ENCODE data around the gene ACTL6B.

GRCh38 chr7:100595188-100595587 is 61.1 kb downstream of the ACTL6B start:
- TF ChIP-seq ELF4 (CRISPR knock-in tag; IDR thresholded peaks at IDR 0.05; ENCODE audit: low read depth) (no peak), CTCF (IDR thresholded peaks at IDR 0.05) (no peak), SP1 (CRISPR knock-in tag; conservative IDR thresholded peaks at IDR 0.05) (no peak)
